ENCODE results near the gene SMG1.

- TF ChIP-seq POLR2A (IDR thresholded peaks at IDR 0.05; ENCODE audit: low read length) (no peak), GATA1 (IDR thresholded peaks at IDR 0.05; ENCODE audit: low read depth, low read length) (no peak)
Measured at GRCh38 chr16:18834864-18835263, 91.3 kb downstream of the SMG1 start.

Data from erythroblast (primary cell).